Prostate gland (tissue), 2 donors: ENCODE data around the gene TPBG. TPM values are rescaled to one million over a fixed set of nuclear protein-coding genes. Genes with fewer than 3 reads are reported as not detected.
A peak's percentile ranks its signal among the peaks of the same experiment; 100 is the strongest.

Source experiments
- DNase-seq: peaks from one replicate; pipeline ENCODE4 v3.0.0-alpha.2; 2019; ENCODE audit warnings: low spot score
- H3K27ac ChIP-seq, 2 donors: fragments of 200-600 bp; sonication (generic); 2 replicates each; pipeline ENCODE4 v1.5.1; 2017 to 2019
- H3K27me3 ChIP-seq: fragments of 200-600 bp; sonication (generic); replicated peaks from 2 replicates; pipeline ENCODE4 v1.5.1; 2019; ENCODE audit not compliant: insufficient read depth
- H3K36me3 ChIP-seq, 2 donors: fragments of 200-600 bp; sonication (generic); 1 replicate in 1 of 2; 2 replicates in 1 of 2; pipeline versions ENCODE4 v1.5.1 to v1.8.1; 2017 to 2019
- H3K4me1 ChIP-seq: fragments of 200-600 bp; sonication (generic); replicated peaks from 2 replicates; pipeline ENCODE4 v1.5.1; 2019
- H3K4me3 ChIP-seq, 2 donors: fragments of 200-600 bp; sonication (generic); 2 replicates each; pipeline ENCODE4 v1.5.1; 2017 to 2019
- H3K9me3 ChIP-seq: fragments of 200-600 bp; sonication (generic); 2 replicates; pipeline ENCODE4 v1.5.1; 2017
- POLR2A ChIP-seq: fragments of 450-650 bp; IDR thresholded peaks from one replicate; pipeline ENCODE4 v1.6.1; 2016; ENCODE audit warnings: antibody characterized with exemption, mild to moderate bottlenecking
- POLR2AphosphoS5 ChIP-seq: sonication (generic); formaldehyde crosslinking; IDR thresholded peaks from one replicate; pipeline ENCODE4 v1.6.1; 2017; ENCODE audit warnings: antibody characterized with exemption
- WGBS: methylation state at CpG from one replicate; pipeline ENCODE4 v1.1.5; 2018; 5-methylcytosine and 5-hydroxymethylcytosine counted together
- intact Hi-C: fragments of 100-400 bp; cut with DNase I; formaldehyde crosslinking; loops from one replicate; pipeline ENCODE4 v1.14.2; 2022
- total RNA-seq, 2 donors: library from RNA; depleted of rRNA; stranded (reverse); fragments of >200 nt; gene quantifications; one replicate each; pipeline ENCODE4 v1.1.0, GENCODE V29; 2016
- TF ChIP-seq, protein P1 (sequence below), 4 experiments: fragments of 200-600 bp in 2 of 4; fragments of 450-650 bp in 2 of 4; sonication (generic) in 2 of 4; IDR thresholded peaks; 1 replicate in 3 of 4; 2 replicates in 1 of 4; pipeline ENCODE4 v1.5.1; 2016 to 2019; ENCODE audit warnings: antibody characterized with exemption in 4 of 4, mild to moderate bottlenecking in 2 of 4, moderate library complexity in 2 of 4

Gene TPBG
- total RNA-seq, 2 donors from 2014 or later, result 21.0 to 24.7 TPM

DNA sequence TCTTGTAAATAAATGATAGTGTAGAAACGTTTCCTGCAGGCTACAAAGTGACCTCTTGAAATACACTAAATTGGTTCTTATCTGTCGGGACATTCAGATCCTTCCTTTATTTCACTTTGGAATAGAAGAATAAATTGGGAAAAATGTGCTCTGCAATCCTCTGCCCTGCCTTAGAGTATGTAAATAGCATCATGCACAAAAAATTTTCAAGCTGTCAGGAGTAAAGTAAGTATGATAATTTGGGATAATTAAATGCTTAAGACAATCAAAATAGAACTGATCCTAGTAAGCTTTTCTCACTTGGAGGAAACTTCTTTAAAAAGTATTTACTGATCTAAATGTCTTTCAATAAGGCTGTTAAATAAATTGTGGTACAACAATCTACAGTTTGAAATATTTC is 3.1 kb upstream of the TPBG start:
- no peaks in the 10 kb centered on the region for H3K36me3 ChIP-seq
- no peak overlapping the region for H3K4me3 ChIP-seq
- no peaks in the 10 kb centered on the region for H3K9me3 ChIP-seq
- no peak overlapping the region for H3K27ac ChIP-seq
- no peaks in the 10 kb centered on the region for H3K4me1 ChIP-seq
- TF ChIP-seq, protein P1, sequence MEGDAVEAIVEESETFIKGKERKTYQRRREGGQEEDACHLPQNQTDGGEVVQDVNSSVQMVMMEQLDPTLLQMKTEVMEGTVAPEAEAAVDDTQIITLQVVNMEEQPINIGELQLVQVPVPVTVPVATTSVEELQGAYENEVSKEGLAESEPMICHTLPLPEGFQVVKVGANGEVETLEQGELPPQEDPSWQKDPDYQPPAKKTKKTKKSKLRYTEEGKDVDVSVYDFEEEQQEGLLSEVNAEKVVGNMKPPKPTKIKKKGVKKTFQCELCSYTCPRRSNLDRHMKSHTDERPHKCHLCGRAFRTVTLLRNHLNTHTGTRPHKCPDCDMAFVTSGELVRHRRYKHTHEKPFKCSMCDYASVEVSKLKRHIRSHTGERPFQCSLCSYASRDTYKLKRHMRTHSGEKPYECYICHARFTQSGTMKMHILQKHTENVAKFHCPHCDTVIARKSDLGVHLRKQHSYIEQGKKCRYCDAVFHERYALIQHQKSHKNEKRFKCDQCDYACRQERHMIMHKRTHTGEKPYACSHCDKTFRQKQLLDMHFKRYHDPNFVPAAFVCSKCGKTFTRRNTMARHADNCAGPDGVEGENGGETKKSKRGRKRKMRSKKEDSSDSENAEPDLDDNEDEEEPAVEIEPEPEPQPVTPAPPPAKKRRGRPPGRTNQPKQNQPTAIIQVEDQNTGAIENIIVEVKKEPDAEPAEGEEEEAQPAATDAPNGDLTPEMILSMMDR (IDR thresholded peaks at IDR 0.05), result no peak
- TF ChIP-seq POLR2AphosphoS5 (no peak), POLR2A (no peak)
- intact Hi-C loops, result loop anchor here (5.0 kb wide), 1 partner anchor 707 kb away; the partner anchor contains the start of genes DOP1A and UBE3D
- no peaks in the 10 kb centered on the region for H3K27me3 ChIP-seq
- DNase-seq, result no peak
- 80% methylated on average over 2 of the region's 2 CpGs for WGBS

- Histone ChIP-seq H3K36me3 (no peaks in the 10 kb centered on the region), H3K4me1 (no peaks in the 10 kb centered on the region), H3K27ac (no peak overlapping the region), H3K27me3 (no peaks in the 10 kb centered on the region), H3K4me3 (no peak overlapping the region), H3K9me3 (no peaks in the 10 kb centered on the region)
- intact Hi-C loops, result loop anchor here (5.0 kb wide), 1 partner anchor 706 kb away; the partner anchor contains the start of genes DOP1A and UBE3D
- no peak for DNase-seq
- 71% methylated on average over 3 of the region's 3 CpGs for WGBS
- TF ChIP-seq, protein P1 (IDR thresholded peaks at IDR 0.05), result no peak
- no peak for TF ChIP-seq POLR2AphosphoS5
- no peak for TF ChIP-seq POLR2A
Observed at GRCh38 chr6:82361631-82362030, 2.0 kb upstream of the TPBG start.

DNA sequence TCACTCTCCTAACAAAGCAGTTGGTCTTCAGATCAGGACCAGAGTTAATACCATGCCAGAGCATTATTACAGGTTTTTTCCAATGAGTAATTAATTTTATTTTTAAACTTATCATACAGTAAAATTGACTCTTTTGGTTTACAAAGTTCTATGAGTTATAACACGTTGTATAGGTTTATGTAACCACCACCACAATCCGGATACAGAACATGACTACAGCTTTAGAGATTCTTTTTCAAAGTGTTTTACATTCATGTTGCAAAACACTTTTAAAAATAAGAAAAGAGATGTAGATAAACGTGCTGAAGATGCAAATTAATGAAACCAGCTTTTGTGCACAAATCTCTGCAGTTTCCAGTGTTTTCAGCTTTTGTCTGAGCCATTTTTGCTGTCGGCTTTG is 1.5 kb upstream of the TPBG start:
- Histone ChIP-seq H3K4me1 (no peaks in the 10 kb centered on the region), H3K9me3 (no peaks in the 10 kb centered on the region), H3K27me3 (no peaks in the 10 kb centered on the region), H3K4me3 (no peak overlapping the region), H3K27ac (no peak overlapping the region), H3K36me3 (no peaks in the 10 kb centered on the region)
- DNase-seq, result no peak
- 68% methylated on average over 4 of the region's 4 CpGs for WGBS
- intact Hi-C loops, result loop anchor here (5.0 kb wide), 1 partner anchor 705 kb away; the partner anchor contains the start of genes DOP1A and UBE3D
- TF ChIP-seq POLR2AphosphoS5 (no peak), POLR2A (no peak)
- TF ChIP-seq, protein P1 (IDR thresholded peaks at IDR 0.05), result no peak

- Histone ChIP-seq H3K36me3 (no peaks in the 10 kb centered on the region), H3K9me3 (no peaks in the 10 kb centered on the region), H3K4me3 (peak overlapping the region; percentile 65 to 67), H3K27me3 (no peaks in the 10 kb centered on the region), H3K4me1 (no peaks in the 10 kb centered on the region), H3K27ac (no peak overlapping the region)
- TF ChIP-seq, protein P1 (IDR thresholded peaks at IDR 0.05), result no peak
- TF ChIP-seq POLR2AphosphoS5, result no peak
- TF ChIP-seq POLR2A, result no peak
- no peak for DNase-seq
- intact Hi-C loops, result loop anchor here (5.0 kb wide), 1 partner anchor 704 kb away; the partner anchor contains the start of genes DOP1A and UBE3D
- WGBS, result under 1% methylated on average over 13 of the region's 13 CpGs
Observed at GRCh38 chr6:82362878-82363427, 664 bp upstream of the TPBG start.
